ENCODE data around the gene ATP13A3. TPM values are rescaled to one million over a fixed set of nuclear protein-coding genes. Genes with fewer than 3 reads are reported as not detected.
A peak's percentile ranks its signal among the peaks of the same experiment; 100 is the strongest.

Gene ATP13A3
- total RNA-seq, 1 donor = 228 TPM

DNA sequence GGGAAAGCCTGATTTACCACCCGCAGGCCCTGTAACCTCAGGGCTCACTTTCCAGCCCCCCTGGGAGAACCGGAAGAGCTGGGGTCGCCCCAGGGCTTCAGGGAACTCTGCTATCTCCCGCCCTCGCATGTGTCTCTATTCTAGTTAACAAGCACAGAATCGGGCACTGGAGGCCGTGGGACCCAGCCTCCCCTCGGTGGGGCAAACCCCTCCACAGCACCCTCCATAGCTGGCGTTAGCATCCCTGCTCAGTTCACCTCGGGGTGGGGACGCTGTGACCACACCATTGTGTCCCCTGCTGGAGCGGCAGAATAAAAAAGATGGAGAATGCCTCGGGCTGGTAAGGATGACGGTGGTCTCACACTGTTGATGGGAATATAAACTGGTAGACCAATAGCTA, 113.8 kb downstream of the ATP13A3 start:
- TF ChIP-seq, protein P1, sequence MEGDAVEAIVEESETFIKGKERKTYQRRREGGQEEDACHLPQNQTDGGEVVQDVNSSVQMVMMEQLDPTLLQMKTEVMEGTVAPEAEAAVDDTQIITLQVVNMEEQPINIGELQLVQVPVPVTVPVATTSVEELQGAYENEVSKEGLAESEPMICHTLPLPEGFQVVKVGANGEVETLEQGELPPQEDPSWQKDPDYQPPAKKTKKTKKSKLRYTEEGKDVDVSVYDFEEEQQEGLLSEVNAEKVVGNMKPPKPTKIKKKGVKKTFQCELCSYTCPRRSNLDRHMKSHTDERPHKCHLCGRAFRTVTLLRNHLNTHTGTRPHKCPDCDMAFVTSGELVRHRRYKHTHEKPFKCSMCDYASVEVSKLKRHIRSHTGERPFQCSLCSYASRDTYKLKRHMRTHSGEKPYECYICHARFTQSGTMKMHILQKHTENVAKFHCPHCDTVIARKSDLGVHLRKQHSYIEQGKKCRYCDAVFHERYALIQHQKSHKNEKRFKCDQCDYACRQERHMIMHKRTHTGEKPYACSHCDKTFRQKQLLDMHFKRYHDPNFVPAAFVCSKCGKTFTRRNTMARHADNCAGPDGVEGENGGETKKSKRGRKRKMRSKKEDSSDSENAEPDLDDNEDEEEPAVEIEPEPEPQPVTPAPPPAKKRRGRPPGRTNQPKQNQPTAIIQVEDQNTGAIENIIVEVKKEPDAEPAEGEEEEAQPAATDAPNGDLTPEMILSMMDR (IDR thresholded peaks at IDR 0.05; ENCODE audit: insufficient read depth, low read depth, low read length) = no peak
- H3K4me3 ChIP-seq (ENCODE audit: low read depth, low read length) = no peak overlapping the region
- no peak for DNase-seq (ENCODE audit: low read depth)

DNA sequence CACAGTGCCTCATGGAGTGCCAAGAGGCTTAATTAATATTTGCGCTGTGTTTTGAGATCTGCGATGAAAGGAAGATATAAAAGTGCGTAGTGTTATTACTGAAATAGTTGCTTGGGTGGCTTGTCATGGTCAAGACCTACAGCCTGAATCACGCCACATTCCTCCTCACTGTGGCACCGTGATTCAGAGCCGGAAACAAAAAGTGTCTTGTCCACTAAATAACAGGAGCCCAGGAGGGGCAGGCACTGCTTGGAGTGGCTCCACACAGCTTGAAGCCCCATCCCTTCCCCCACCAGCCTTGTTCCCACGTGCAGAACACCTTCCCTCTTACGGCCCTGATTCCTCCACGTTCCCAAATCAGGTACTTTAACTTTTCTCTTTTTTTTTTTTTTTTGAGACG, 116.0 kb downstream of the ATP13A3 start:
- TF ChIP-seq, protein P1 (IDR thresholded peaks at IDR 0.05; ENCODE audit: insufficient read depth, low read depth, low read length) = no peak
- no peak for DNase-seq (ENCODE audit: low read depth)
- H3K4me3 ChIP-seq (ENCODE audit: low read depth, low read length) = no peak overlapping the region

DNA sequence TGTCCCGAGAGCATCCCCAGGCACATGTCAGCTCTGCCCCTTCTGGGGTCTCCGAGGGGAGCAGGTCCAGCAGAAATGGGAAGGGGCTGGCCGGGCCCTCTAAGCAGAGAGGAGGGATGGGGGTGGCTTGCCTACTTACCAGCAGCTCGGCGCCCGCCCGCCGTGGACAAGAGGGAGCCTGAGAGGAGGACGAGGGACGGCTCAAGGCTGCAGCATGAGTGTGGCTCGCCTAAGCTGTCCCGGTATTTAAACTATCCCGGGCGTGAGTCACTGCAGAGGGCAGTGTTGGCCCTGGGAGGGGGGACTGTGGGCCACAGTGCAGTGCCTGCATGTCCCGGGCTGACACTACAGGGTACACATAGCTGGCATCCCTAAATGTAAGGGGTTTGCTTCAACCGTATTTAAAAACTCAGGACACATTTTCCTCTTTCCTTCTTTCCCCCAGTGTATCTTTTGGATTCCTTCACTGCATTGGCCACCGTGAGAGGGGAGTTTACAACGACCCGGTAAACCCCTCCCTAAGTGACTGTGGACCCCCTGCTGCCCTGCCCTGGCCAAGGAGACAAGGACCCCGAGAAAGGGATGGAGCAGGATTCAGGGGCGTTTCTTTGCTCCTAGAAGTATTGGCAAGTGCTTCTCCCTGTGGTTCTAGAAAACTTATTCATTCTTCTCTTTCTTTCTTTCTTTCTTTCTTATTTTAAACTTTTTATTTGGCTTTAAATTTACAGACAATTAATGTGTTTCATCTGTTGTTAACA, 117.1 kb downstream of the ATP13A3 start, which contains the start of gene LRRC15:
LRRC15 (minus strand) TSS at position 222 of the 758 bp plus-strand sequence. CDS start 8,700 bp downstream, outside the sequence.
- H3K4me3 ChIP-seq (ENCODE audit: low read depth, low read length) = no peak within 1 kb of the TSS
- DNase-seq (ENCODE audit: low read depth) = peak; percentile 46
- TF ChIP-seq, protein P1 (IDR thresholded peaks at IDR 0.05; ENCODE audit: insufficient read depth, low read depth, low read length) = no peak

DNA sequence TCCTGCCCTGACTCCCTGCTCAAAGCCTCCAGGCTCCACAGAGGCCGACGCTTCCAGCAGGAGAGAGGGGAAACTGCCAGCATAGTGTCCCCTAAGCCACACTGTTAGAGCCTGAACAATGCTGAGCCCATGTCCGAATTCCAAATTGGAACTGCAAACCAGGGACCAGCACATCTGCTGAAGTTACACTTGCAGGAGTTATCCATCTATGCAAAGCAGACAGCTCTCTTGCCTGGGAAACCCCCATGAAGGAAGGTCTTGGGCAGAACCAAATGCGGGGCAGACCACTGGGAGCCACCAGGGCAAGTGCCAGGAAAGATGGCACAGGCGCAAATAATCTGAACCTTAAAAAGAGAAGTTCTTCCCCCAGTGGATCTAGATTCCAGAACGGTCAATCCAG, 117.9 kb downstream of the ATP13A3 start:
- no peak for DNase-seq (ENCODE audit: low read depth)
- H3K4me3 ChIP-seq (ENCODE audit: low read depth, low read length) = no peak overlapping the region
- TF ChIP-seq, protein P1 (IDR thresholded peaks at IDR 0.05; ENCODE audit: insufficient read depth, low read depth, low read length) = no peak

DNA sequence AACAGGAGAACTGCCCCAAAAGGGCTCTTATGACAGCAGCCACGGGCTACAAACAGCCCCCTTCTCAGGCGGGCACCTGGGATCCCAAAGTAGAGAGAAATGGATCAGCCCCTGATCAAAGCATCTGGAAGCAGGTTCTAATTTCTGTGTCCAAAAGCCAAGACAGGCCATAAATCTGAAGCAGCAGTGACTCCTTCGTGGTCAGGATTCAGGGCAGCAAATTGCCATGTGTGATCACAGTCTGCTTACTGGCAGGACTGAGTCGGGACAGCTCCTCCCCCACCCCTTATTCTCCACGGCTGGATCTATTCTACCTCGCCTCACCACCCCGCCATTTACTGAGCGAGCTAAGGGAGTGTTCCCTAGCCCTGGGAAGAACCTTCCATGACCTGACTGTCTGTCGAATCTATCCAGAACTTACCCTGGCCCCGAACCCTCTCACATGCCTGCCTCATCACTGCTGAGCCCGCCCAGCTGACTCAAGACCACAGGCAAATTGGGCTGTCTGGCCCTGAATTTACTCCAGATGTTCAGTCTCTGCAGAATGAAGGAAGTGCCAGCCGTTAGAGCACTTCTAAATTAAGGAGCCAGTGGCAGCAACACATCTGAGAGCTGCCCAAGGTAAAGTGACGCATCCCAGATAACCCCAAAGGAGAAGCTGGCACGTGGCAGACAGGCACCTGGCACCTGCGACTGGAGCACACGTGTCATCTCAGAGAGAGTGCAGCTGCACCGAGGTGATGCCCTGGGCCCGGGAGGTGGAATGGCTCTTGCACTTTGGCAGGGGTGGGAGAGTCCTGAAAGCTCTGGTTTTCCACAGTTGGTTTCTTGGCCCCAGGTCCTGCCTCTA, 118.6 kb downstream of the ATP13A3 start:
- TF ChIP-seq, protein P1 (IDR thresholded peaks at IDR 0.05; ENCODE audit: insufficient read depth, low read depth, low read length) = no peak
- no peak overlapping the region for H3K4me3 ChIP-seq (ENCODE audit: low read depth, low read length)
- DNase-seq (ENCODE audit: low read depth) = peak; percentile 26

DNA sequence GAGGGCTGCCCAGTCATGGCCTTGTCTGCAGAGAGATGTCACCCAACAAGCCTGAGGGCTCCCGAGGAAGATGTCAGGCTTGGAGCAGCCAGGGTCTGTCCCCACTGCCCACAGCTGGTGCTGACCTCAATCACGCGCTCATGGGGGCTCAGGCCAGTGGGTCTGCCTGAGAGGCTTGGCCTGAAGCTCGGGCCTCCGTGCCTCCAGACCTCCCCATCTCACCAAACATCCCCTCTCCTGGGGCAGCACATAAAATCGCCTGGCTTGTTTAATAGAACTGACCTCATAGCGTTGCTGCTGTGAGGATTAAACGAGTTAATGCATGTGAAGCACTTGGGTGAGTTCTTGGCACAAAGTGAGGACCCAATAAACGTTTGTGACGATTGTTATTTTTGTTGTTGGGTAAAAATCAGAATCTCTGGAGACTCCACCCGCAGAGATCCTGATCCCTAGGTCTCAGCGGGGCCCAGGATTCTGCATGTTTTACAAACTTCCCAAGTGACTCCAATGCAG, 120.8 kb downstream of the ATP13A3 start:
- no peak for DNase-seq (ENCODE audit: low read depth)
- TF ChIP-seq, protein P1 (IDR thresholded peaks at IDR 0.05; ENCODE audit: insufficient read depth, low read depth, low read length) = no peak
- H3K4me3 ChIP-seq (ENCODE audit: low read depth, low read length) = no peak overlapping the region
